ENCODE measurements around the gene KCNJ15. TPM values are rescaled to one million over a fixed set of nuclear protein-coding genes. Genes with fewer than 3 reads are reported as not detected.
"Not testable (repeated sequence)": the region's sequence is repeated elsewhere in the genome, so short reads cannot be mapped to it uniquely, and the experiment has no call there.

Gene KCNJ15
- total and polyA plus RNA-seq, 2 of the 8 experiments (the other 6 are each of a cell fraction or from before 2014, with no cell fraction given): under 0.01 TPM; not detected in 1

- 88 to 100% methylated on average over 1 to 2 of the region's 2 CpGs for WGBS, 2 experiments (ENCODE audit: extremely low coverage in 1 of 2, insufficient coverage in 1 of 2, insufficient read length in 1 of 2, insufficient replicate concordance in 2 of 2, low coverage in 1 of 2, low lambda C conversion rate in 2 of 2, missing lambda C conversion rate in 1 of 2)
- H3K23ac ChIP-seq (ENCODE audit: insufficient read length); H3K36me3 ChIP-seq (ENCODE audit: control insufficient read depth in 2 of 4, insufficient read depth in 4 of 4, low read length in 3 of 4); H3K9me3 ChIP-seq (ENCODE audit: insufficient read depth in 2 of 2, low read depth in 1 of 2, low read length in 1 of 2); POLR2A ChIA-PET (ENCODE audit: partially characterized antibody); FAIRE-seq; CTCF ChIA-PET (ENCODE audit: partially characterized antibody); H2BK15ac ChIP-seq (ENCODE audit: low read length); H3K79me2 ChIP-seq (ENCODE audit: control insufficient read depth in 1 of 2, insufficient read depth in 2 of 2, low read length in 2 of 2); H3K18ac ChIP-seq (ENCODE audit: extremely low read depth, low read length); H4K91ac ChIP-seq (replicated peaks; ENCODE audit: insufficient read length, low read length); H3K27ac ChIP-seq (ENCODE audit: low read depth, low read length); H3K79me1 ChIP-seq (ENCODE audit: low read depth, low read length); H2AK5ac ChIP-seq (ENCODE audit: low read depth, low read length); H3K27me3 ChIP-seq (replicated peaks in 1 of 4; ENCODE audit: control insufficient read depth in 3 of 4, extremely low read depth in 1 of 4, insufficient read depth in 3 of 4, low read length in 3 of 4); H3K14ac ChIP-seq (ENCODE audit: insufficient read length); H2BK20ac ChIP-seq (ENCODE audit: low read length); H3K56ac ChIP-seq (replicated peaks; ENCODE audit: insufficient read length, low read depth, low read length); H2BK5ac ChIP-seq (ENCODE audit: low read depth, low read length); H4K8ac ChIP-seq (ENCODE audit: extremely low read depth, insufficient read depth, low read length); H2BK120ac ChIP-seq (replicated peaks; ENCODE audit: low read depth, low read length); H2AFZ ChIP-seq (ENCODE audit: low read length); H3K4ac ChIP-seq (replicated peaks; ENCODE audit: insufficient read length, low read depth, low read length); DNase-seq (ENCODE audit: low read depth in 1 of 2, low spot score in 2 of 2); H3K9ac ChIP-seq (replicated peaks in 1 of 4; ENCODE audit: extremely low read depth in 1 of 4, low read depth in 3 of 4, low read length in 3 of 4); H3K4me3 ChIP-seq (ENCODE audit: extremely low read depth in 1 of 4, insufficient read depth in 2 of 4, low read depth in 3 of 4, low read length in 4 of 4); H4K20me1 ChIP-seq (replicated peaks in 1 of 2; ENCODE audit: control insufficient read depth in 1 of 2, insufficient read depth in 2 of 2, low read length in 2 of 2); H3K4me2 ChIP-seq (ENCODE audit: insufficient read depth in 1 of 2, low read depth in 2 of 2, low read length in 2 of 2); H2BK12ac ChIP-seq (ENCODE audit: low read depth, low read length); H3K4me1 ChIP-seq (replicated peaks in 1 of 4; ENCODE audit: control insufficient read depth in 3 of 4, insufficient read depth in 4 of 4, low read length in 3 of 4); H3K23me2 ChIP-seq (ENCODE audit: low read depth, low read length); H4K5ac ChIP-seq (ENCODE audit: insufficient read length, low read depth, low read length): not testable (repeated sequence)
Observed at GRCh38 chr21:38247054-38247453, 9.7 kb upstream of the KCNJ15 start.

Measured in H1 (cell line).